Suprapubic skin (tissue), 4 donors: ENCODE results near the gene SPOCD1. TPM values are rescaled to one million over a fixed set of nuclear protein-coding genes. Genes with fewer than 3 reads are reported as not detected.

ENCODE experiments used
- DNase-seq, 2 donors: peaks; one replicate each; pipeline ENCODE4 v3.0.0-alpha.2; 2019; ENCODE audit warnings: low spot score in 2 of 2
- H3K27ac ChIP-seq: fragments of 200-600 bp; sonication (generic); one replicate; pipeline ENCODE4 v1.5.1; 2019
- H3K27me3 ChIP-seq: fragments of 200-600 bp; sonication (generic); one replicate; pipeline ENCODE4 v1.5.1; 2019
- H3K36me3 ChIP-seq: fragments of 200-600 bp; sonication (generic); one replicate; pipeline ENCODE4 v1.5.1; 2019
- H3K4me1 ChIP-seq: fragments of 200-600 bp; sonication (generic); one replicate; pipeline ENCODE4 v1.5.1; 2019
- H3K4me3 ChIP-seq: fragments of 200-600 bp; sonication (generic); one replicate; pipeline ENCODE4 v1.5.1; 2019; ENCODE audit warnings: mild to moderate bottlenecking
- H3K9me3 ChIP-seq: fragments of 200-600 bp; sonication (generic); one replicate; pipeline ENCODE4 v1.5.1; 2019
- CTCF ChIP-seq, 2 donors: fragments of 200-600 bp in 1 of 2; fragments of 450-650 bp in 1 of 2; sonication (generic) in 1 of 2; IDR thresholded peaks; one replicate each; pipeline ENCODE4 v1.5.1; 2016 to 2019; ENCODE audit warnings: antibody characterized with exemption in 2 of 2, mild to moderate bottlenecking in 1 of 2, moderate library complexity in 1 of 2
- EP300 ChIP-seq: sonication (generic); formaldehyde crosslinking; IDR thresholded peaks from one replicate; pipeline ENCODE4 v1.6.1; 2017; ENCODE audit warnings: antibody characterized with exemption
- POLR2A ChIP-seq, 2 donors: fragments of 450-650 bp; IDR thresholded peaks; one replicate each; pipeline ENCODE4 v1.6.1; 2017; ENCODE audit warnings: antibody characterized with exemption in 2 of 2, mild to moderate bottlenecking in 2 of 2, moderate library complexity in 2 of 2
- POLR2AphosphoS5 ChIP-seq, 3 donors: sonication (generic); formaldehyde crosslinking; IDR thresholded peaks; one replicate each; pipeline ENCODE4 v1.6.1; 2017; ENCODE audit warnings: antibody characterized with exemption in 3 of 3
- WGBS: methylation state at CpG from one replicate; pipeline ENCODE4 v1.1.5; 2018; 5-methylcytosine and 5-hydroxymethylcytosine counted together
- total RNA-seq, 4 donors: library from RNA; depleted of rRNA; stranded (reverse); fragments of >200 nt; gene quantifications; one replicate each; pipeline ENCODE4 v1.1.0, GENCODE V29; 2016

Gene SPOCD1
- total RNA-seq, 4 donors from 2014 or later: 3.2 TPM; not detected in 3

GRCh38 chr1:31802190-31803150 is 13.4 kb downstream of the SPOCD1 start:
- 36% methylated on average over 13 of the region's 13 CpGs for WGBS
- Histone ChIP-seq H3K4me3 (peak overlapping the region; percentile 32), H3K27ac (no peak overlapping the region), H3K4me1 (peaks cover 7% of the 10 kb centered on the region), H3K36me3 (no peaks in the 10 kb centered on the region), H3K27me3 (peaks cover 3% of the 10 kb centered on the region), H3K9me3 (no peaks in the 10 kb centered on the region)
- DNase-seq: no peak
- TF ChIP-seq CTCF (IDR thresholded peaks at IDR 0.05) (no peak), POLR2AphosphoS5 (IDR thresholded peaks at IDR 0.05) (no peak), POLR2A (IDR thresholded peaks at IDR 0.05) (no peak), EP300 (no peak)

GRCh38 chr1:31801458-31801857 is 14.4 kb downstream of the SPOCD1 start:
- no peak overlapping the region for H3K27ac ChIP-seq
- peaks cover 7% of the 10 kb centered on the region for H3K27me3 ChIP-seq
- no peaks in the 10 kb centered on the region for H3K9me3 ChIP-seq
- no peaks in the 10 kb centered on the region for H3K36me3 ChIP-seq
- H3K4me1 ChIP-seq: peaks cover 7% of the 10 kb centered on the region
- H3K4me3 ChIP-seq: no peak overlapping the region
- WGBS: 86% methylated on average over 1 of the region's 1 CpG
- TF ChIP-seq POLR2A (IDR thresholded peaks at IDR 0.05) (no peak), POLR2AphosphoS5 (IDR thresholded peaks at IDR 0.05) (no peak), CTCF (IDR thresholded peaks at IDR 0.05) (no peak), EP300 (no peak)
- DNase-seq: peak; percentile 22 to 52

- peaks cover 7% of the 10 kb centered on the region for H3K4me1 ChIP-seq
- 94% methylated on average over 4 of the region's 4 CpGs for WGBS
- H3K36me3 ChIP-seq: no peaks in the 10 kb centered on the region
- H3K27me3 ChIP-seq: peaks cover 11% of the 10 kb centered on the region
- H3K9me3 ChIP-seq: no peaks in the 10 kb centered on the region
- TF ChIP-seq CTCF (IDR thresholded peaks at IDR 0.05): no peak
- TF ChIP-seq EP300: no peak
- no peak for TF ChIP-seq POLR2A (IDR thresholded peaks at IDR 0.05)
- TF ChIP-seq POLR2AphosphoS5 (IDR thresholded peaks at IDR 0.05): no peak
- H3K27ac ChIP-seq: no peak overlapping the region
- H3K4me3 ChIP-seq: no peak overlapping the region
- no peak for DNase-seq
These were observed 15.2 kb downstream of the SPOCD1 start for GRCh38 chr1:31800674-31800967.

GRCh38 chr1:31799895-31800673 is 15.7 kb downstream of the SPOCD1 start:
- peaks cover 11% of the 10 kb centered on the region for H3K27me3 ChIP-seq
- peak; percentile 51 to 76 for DNase-seq
- TF ChIP-seq POLR2AphosphoS5 (IDR thresholded peaks at IDR 0.05): no peak
- no peak for TF ChIP-seq CTCF (IDR thresholded peaks at IDR 0.05)
- TF ChIP-seq POLR2A (IDR thresholded peaks at IDR 0.05): no peak
- no peak for TF ChIP-seq EP300

More at GRCh38 chr1:31799895-31800673, 15.7 kb downstream of the SPOCD1 start:
- Histone ChIP-seq H3K27ac (no peak overlapping the region), H3K36me3 (no peaks in the 10 kb centered on the region), H3K4me3 (no peak overlapping the region), H3K9me3 (no peaks in the 10 kb centered on the region), H3K4me1 (peaks cover 7% of the 10 kb centered on the region)
- WGBS: 83% methylated on average over 9 of the region's 16 CpGs
